HG02678 (cell line): ENCODE data around the gene RGPD8.
"Not testable (repeated sequence)": the region's sequence is repeated elsewhere in the genome, so short reads cannot be mapped to it uniquely, and the experiment has no call there.

Source experiments
- ATAC-seq: cut with Tn5 transposase; IDR thresholded peaks from one replicate; pipeline ENCODE4 v1.9.1; 2021; ENCODE audit warnings: mild to moderate bottlenecking, moderate library complexity; ENCODE audit not compliant: unreplicated experiment

RGPD8 gene

GRCh38 chr2:112433480-112433879 is at the start of gene RGPD8:
TSS of gene RGPD8 (minus strand) at chr2:112433645. CDS start at chr2:112433453, 192 bp downstream.
- peak; percentile 99 for ATAC-seq

DNA sequence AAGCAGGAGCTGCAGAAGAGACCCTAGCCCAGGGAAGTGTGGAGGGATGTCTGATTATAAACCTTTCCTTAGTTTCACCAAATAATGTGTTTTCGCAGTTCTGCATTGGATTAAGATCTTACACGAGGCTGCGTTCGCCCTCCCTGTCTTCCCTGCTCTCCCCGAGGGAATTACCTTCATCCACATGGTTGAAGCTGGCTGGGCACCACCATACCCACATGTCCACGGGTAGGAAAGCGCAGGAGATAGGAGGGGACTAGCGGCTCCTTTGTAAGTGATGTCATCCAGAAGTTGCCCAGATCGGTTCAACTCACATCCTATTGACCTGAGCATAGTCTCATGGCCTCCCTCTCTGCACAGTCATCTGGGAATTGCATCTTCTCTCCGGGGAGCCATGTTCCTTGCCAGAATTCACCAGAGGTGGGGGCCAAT is 49.6 kb upstream of the RGPD8 start:
- ATAC-seq = no peak

- no peak for ATAC-seq
Measured at GRCh38 chr2:112482309-112483041, 49.0 kb upstream of the RGPD8 start.

DNA sequence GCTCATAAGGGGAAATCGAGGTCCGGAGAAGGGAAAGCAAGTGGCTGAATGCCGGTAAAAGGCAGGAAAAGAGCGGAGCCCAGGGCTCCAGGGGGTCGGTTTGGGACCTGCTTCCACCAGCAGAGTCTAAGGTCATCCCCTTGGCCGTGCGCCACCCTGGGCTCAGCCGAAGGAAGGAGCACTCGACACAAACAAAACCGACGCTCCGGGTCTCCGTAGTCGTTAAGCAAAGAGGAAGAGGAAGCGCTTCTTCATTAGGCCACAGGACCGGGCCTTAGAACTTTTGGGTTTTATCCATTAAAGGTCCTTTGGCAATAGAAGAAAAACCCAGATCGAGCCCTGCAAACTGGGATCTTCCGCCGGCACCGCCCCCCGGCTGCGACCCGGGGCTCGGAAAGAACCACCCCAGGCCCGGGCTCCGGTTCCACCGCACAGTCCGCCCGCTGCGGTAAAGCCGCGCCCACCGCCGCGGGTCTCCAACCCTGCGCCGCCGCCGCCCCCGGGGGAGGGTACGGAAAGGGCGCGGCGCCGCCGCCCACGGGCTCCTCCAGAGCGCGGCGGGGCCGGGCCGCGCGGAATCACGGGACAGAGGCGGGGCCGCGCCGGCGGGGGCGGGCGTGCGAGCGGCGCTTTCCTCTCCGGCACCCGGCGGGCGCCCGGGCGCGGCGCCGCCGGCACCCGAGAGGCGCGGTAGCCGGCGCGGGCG is 48.2 kb upstream of the RGPD8 start, which contains the start of gene TTL:
TTL (plus strand) TSS at position 629 of the 706 bp plus-strand sequence. CDS start 189 bp downstream, outside the sequence.
- peak; percentile 80 for ATAC-seq

GRCh38 chr2:112481050-112481527 is 47.6 kb upstream of the RGPD8 start:
- peak; percentile 63 for ATAC-seq

- ATAC-seq = no peak
Measured at GRCh38 chr2:112480530-112481049, 47.1 kb upstream of the RGPD8 start.

DNA sequence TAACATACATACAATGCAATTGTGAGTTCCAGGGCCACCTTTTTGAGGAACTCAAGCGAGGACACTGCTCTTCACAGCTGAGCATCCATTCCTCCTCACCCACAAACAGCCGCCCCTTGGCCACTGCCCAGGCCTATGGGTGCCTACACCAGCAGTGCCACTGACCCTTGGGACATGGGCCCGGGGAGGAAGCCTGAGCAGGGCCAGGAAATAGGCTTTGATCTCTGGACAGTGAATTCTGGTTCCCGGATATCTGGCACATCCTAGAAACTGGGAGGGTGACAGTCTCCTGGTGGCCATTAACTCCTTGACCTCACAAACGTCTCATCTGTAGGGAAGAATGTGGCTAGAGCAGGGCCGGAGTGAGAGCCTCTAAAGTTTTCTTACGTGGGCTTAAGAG is 43.0 kb upstream of the RGPD8 start:
- ATAC-seq = no peak

DNA sequence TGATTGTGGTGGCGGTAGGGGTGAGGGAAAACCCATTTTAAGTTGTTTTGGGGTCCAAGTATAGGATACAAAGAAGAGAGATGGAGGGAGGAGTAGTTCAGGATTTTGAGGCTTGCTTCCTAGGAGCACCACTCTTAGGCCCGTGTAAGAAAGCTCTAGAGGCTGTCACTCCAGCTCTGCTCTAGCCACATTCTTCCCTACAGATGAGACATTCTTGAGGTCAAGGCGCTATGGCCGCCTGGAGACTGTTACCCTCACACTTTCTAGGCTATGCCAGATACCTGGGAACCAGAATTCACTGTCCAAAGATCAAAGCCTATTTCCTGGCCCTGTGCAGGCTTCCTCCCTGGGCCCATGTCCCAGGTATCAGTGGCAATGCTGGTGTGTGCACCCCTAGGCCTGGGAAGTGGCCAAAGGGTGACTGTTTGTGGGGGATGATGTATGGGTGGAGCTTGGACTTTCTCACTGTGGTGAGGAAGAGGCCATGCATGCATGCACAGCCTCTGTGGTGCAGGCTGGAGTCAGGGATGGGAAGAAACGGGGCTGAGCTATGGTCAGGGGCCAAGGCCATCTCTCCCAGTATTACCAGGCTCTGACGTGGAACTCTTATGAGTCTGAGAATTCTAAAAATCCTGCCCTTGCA is 41.5 kb upstream of the RGPD8 start:
- ATAC-seq = no peak

GRCh38 chr2:112472547-112473263 is 39.3 kb upstream of the RGPD8 start:
- no peak for ATAC-seq

DNA sequence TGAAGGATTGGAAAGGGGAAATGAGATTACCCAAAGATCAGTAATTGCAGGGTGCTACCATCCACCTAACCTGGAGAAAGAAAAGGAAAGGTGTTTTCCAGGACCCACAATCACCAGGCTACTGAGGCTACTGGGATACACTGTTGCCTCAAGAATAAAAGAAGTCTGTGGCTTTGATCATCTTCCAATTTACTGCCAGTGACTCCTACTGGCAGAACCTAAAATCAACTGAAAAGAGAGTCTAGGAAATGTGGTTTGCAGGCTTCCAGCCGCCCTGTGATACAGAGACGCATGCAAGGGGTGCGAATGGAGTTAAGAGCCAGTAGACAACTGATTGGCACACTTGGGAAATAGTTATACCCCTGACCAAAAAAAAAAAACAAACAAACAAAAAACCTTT is 31.9 kb upstream of the RGPD8 start:
- no peak for ATAC-seq

- no peak for ATAC-seq
Measured at GRCh38 chr2:112463256-112463655, 29.8 kb upstream of the RGPD8 start.

DNA sequence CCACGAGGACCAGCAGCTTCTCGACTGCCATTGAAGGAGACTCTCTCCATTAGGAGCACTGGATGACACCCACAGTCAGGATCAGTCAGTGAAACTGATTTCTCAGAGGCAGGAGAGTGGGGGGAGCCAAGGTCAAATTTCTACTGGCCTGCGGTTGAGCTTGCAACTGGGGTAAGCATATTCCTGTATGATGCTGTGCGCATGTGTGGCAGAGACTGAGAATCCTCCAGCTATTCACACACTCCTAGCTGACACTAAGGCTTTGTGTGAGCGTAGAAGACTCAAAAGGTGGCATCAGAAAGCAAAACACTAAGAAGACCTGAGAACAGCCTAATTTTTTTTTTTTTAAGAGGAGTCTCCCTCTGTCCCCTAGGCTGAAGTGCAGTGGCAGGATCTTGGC is 28.7 kb upstream of the RGPD8 start:
- no peak for ATAC-seq

DNA sequence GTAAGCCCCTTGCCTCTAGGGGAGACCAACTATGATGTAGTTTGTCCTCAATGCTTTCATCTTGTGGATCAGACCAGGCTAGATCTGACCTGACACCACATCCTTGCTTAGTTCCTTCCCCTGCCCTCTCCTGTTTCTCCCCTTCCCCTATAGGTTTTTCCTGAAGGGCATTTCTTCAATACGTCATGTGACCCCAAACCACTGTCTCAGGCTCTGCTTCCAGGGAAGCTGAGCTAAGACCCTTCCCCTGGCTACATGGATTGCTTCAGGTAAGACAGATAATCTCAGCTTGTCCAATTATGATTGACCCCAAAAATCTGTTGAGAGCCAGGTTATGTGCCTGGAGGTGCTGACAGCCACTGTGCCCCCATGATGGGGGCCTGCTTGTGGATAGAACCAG is 25.9 kb upstream of the RGPD8 start:
- no peak for ATAC-seq

DNA sequence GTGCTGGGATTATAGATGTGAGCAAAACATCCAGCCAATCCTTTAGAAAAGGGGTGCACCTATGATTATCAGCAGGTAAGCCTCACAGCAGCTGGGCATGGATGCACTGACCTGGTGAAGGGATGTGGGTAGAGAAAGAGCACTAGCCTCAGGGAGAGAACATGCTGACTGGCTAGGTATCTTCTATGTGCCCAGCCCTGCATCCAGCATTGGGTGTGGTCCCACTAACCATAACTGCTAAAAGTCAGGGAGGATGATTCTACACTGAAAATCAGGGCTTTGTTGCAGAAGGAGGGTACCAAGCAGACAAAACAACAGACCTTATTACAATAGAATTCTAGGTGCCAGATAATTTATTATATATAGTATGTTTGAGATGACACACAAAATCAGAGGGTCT is 21.1 kb upstream of the RGPD8 start:
- no peak for ATAC-seq

- no peak for ATAC-seq
Measured at GRCh38 chr2:112451317-112451716, 17.9 kb upstream of the RGPD8 start.

DNA sequence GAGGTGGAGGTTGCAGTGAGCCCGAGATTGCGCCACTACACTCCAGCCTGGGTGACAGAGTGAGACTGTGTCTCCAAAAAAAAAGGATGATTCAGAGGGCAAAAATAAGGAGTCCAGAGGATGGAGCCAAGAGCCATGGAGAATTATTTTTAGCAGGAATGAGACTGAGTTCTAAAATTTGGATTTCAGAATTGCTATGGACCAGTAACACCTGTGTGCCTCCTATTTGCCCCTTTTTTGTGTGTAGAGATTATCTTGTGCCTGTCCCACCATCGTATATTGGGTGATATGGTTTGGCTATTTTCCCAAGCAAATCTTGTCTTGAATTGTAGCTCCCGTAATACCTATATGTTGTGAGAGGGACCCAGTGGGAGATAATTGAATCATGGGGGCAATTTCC is 16.4 kb upstream of the RGPD8 start:
- no peak for ATAC-seq

DNA sequence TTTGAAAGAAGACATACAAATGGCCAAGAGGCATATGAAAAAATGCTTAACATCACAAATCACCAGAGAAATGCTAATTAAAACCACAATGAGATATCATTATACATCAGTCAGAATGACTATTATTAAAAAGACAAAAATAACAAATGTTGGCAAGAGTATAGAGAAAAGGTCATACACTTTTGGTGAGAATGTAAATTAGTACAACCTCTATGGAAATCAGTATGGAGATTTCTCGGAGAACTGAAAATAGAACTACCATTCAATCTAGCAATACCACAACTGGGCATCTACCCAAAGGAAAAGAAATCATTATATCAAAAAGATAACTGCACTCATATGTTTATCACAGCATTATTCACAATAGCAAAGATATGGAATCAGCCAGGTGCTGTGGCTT is 10.8 kb upstream of the RGPD8 start:
- not testable (repeated sequence) for ATAC-seq

- not testable (repeated sequence) for ATAC-seq
Measured at GRCh38 chr2:112438603-112439261, 5.3 kb upstream of the RGPD8 start.

- not testable (repeated sequence) for ATAC-seq
Measured at GRCh38 chr2:112437405-112437831, 4.0 kb upstream of the RGPD8 start.

DNA sequence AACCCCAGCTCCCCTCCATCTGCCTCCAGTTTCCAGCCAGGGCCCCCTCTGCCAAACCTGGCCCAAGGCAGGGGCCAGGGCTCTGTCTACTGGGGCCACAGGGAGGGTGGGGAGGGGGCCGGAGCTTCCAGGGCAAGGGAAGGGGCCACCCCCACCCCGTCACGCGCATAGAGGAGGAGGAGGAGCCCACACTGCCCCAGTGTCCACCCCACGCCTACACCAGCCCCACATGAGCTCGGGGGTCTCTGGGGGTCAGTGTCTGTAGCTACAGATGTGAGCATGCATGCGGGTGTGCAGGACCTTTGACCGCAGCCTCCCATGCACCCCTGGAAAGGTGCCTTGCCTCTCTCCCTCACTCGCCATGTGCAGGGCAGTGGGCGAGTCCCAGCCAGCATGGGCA is 3.5 kb upstream of the RGPD8 start:
- ATAC-seq = not testable (repeated sequence)
